Left lung (tissue), 10 donors: Measurements from ENCODE around the gene CD300LG. TPM values are rescaled to one million over a fixed set of nuclear protein-coding genes. Genes with fewer than 3 reads are reported as not detected.

Experiments used
- ATAC-seq: fragments of 200-7000 bp; cut with Tn5 transposase; one replicate; pipeline ENCODE4 v1.9.1; 2020; ENCODE audit warnings: moderate library complexity
- DNase-seq, 4 donors: peaks; one replicate each; pipeline ENCODE4 v3.0.0-alpha.2; 2013 to 2020
- H3K27ac ChIP-seq, 2 donors: fragments of 200-600 bp; sonication (generic) in 1 of 2; one replicate each; pipeline versions ENCODE4 v1.5.0 to v1.8.0; 2020 to 2021
- H3K27me3 ChIP-seq, 2 donors: fragments of 200-600 bp; sonication (generic) in 1 of 2; one replicate each; pipeline versions ENCODE4 v1.5.0 to v1.8.0; 2020 to 2021
- H3K36me3 ChIP-seq, 2 donors: fragments of 200-600 bp; sonication (generic) in 1 of 2; one replicate each; pipeline versions ENCODE4 v1.5.0 to v1.8.0; 2020 to 2021
- H3K4me1 ChIP-seq, 2 donors: fragments of 200-600 bp; one replicate each; pipeline ENCODE4 v1.8.0; 2021
- H3K4me3 ChIP-seq, 2 donors: fragments of 200-600 bp; sonication (generic) in 1 of 2; one replicate each; pipeline versions ENCODE4 v1.5.0 to v1.8.0; 2020 to 2021; ENCODE audit warnings: mild to moderate bottlenecking in 1 of 2
- H3K9me3 ChIP-seq, 2 donors: fragments of 200-600 bp; sonication (generic) in 1 of 2; one replicate each; pipeline versions ENCODE4 v1.5.0 to v1.8.0; 2020 to 2021
- CTCF ChIP-seq, 2 donors: fragments of 200-600 bp; sonication (generic) in 1 of 2; IDR thresholded peaks; one replicate each; pipeline versions ENCODE4 v1.5.0 to v1.8.0; 2021; ENCODE audit warnings: antibody characterized with exemption in 2 of 2
- intact Hi-C, 2 donors: fragments of 100-400 bp; cut with DNase I; formaldehyde crosslinking; loops; one replicate each; pipeline versions ENCODE4 v1.11.2 to v1.14.2; 2022
- polyA plus RNA-seq, 6 donors: library from polyadenylated mRNA; unstranded; fragments of 120-200 nt; gene quantifications; one replicate each; pipeline ENCODE4 v1.2.1, GENCODE V29; 2013; ENCODE audit not compliant: insufficient read length in 6 of 6
- total RNA-seq, 2 donors: library from RNA; stranded (reverse); fragmentation: NEBNext Ultra II Directional; extraction: Animal tissue kit (Norgen Biotek cat#: 25700); gene quantifications; one replicate each; pipeline ENCODE4 v1.2.1, GENCODE V29; 2021
- donor health status: DM: no; HTN: yes; CAD: no.
- donor health status: DM: no; HTN: no; CAD: no.

The CD300LG gene
- total and polyA plus RNA-seq, 8 donors: 0.53 to 7.1 (median 1.5) TPM

- Histone ChIP-seq H3K4me3 (no peak overlapping the region), H3K9me3 (no peaks in the 10 kb centered on the region), H3K36me3 (no peaks in the 10 kb centered on the region), H3K27me3 (no peaks in the 10 kb centered on the region), H3K4me1 (no peaks in the 10 kb centered on the region), H3K27ac (no peak overlapping the region)
- intact Hi-C loops: no loop called here
- TF ChIP-seq CTCF (IDR thresholded peaks at IDR 0.05): no peak
- no peak for ATAC-seq
- DNase-seq: no peak
These were observed 34.2 kb downstream of the CD300LG start for GRCh38 chr17:43881181-43881580.

- no peak for DNase-seq
- no peaks in the 10 kb centered on the region for H3K36me3 ChIP-seq
- H3K4me3 ChIP-seq: no peak overlapping the region
- ATAC-seq: no peak
- intact Hi-C loops: no loop called here
- TF ChIP-seq CTCF (IDR thresholded peaks at IDR 0.05): no peak
- no peaks in the 10 kb centered on the region for H3K27me3 ChIP-seq
- H3K4me1 ChIP-seq: no peaks in the 10 kb centered on the region
- no peaks in the 10 kb centered on the region for H3K9me3 ChIP-seq
- no peak overlapping the region for H3K27ac ChIP-seq
These were observed 35.0 kb downstream of the CD300LG start for GRCh38 chr17:43881758-43882505.

- Histone ChIP-seq H3K4me3 (no peak overlapping the region), H3K27ac (no peak overlapping the region), H3K4me1 (no peaks in the 10 kb centered on the region), H3K36me3 (no peaks in the 10 kb centered on the region), H3K27me3 (no peaks in the 10 kb centered on the region), H3K9me3 (no peaks in the 10 kb centered on the region)
- no peak for DNase-seq
- no peak for TF ChIP-seq CTCF (IDR thresholded peaks at IDR 0.05)
- intact Hi-C loops: no loop called here
- no peak for ATAC-seq
These were observed 35.9 kb downstream of the CD300LG start for GRCh38 chr17:43882761-43883415.

- H3K36me3 ChIP-seq: no peaks in the 10 kb centered on the region
- no peaks in the 10 kb centered on the region for H3K9me3 ChIP-seq
- H3K4me3 ChIP-seq: no peak overlapping the region
- no peak for DNase-seq
- H3K4me1 ChIP-seq: no peaks in the 10 kb centered on the region
- no peak overlapping the region for H3K27ac ChIP-seq
- TF ChIP-seq CTCF (IDR thresholded peaks at IDR 0.05): no peak
- H3K27me3 ChIP-seq: no peaks in the 10 kb centered on the region
- intact Hi-C loops: no loop called here
- no peak for ATAC-seq
These were observed 41.6 kb downstream of the CD300LG start for GRCh38 chr17:43888548-43888947.

- DNase-seq (no peak), ATAC-seq (no peak)
- TF ChIP-seq CTCF (IDR thresholded peaks at IDR 0.05): no peak
- Histone ChIP-seq H3K27me3 (no peaks in the 10 kb centered on the region), H3K36me3 (no peaks in the 10 kb centered on the region), H3K27ac (no peak overlapping the region), H3K9me3 (no peaks in the 10 kb centered on the region), H3K4me1 (no peaks in the 10 kb centered on the region), H3K4me3 (no peak overlapping the region)
- intact Hi-C loops: no loop called here
These were observed 43.3 kb downstream of the CD300LG start for GRCh38 chr17:43890240-43890639.
